ENCODE results near the gene ABR.
"Not testable (repeated sequence)": the region's sequence is repeated elsewhere in the genome, so short reads cannot be mapped to it uniquely, and the experiment has no call there.

ABR gene

GRCh38 chr17:1055231-1055630, 124.5 kb downstream of the ABR start:
- no peak for TF ChIP-seq Cebpa-rat (IDR thresholded peaks at IDR 0.05)
- peaks cover 54% of the 10 kb centered on the region for H3K36me3 ChIP-seq
- H4K20me1 ChIP-seq = peaks cover 7% of the 10 kb centered on the region; the same call in 1 of the 2 replicates
- no peak overlapping the region for H3K27ac ChIP-seq
- no peak overlapping the region for H3K4me3 ChIP-seq
- no peak overlapping the region for H3K4me2 ChIP-seq
- H3K9ac ChIP-seq = no peak overlapping the region
- peaks cover 22% of the 10 kb centered on the region for H3K4me1 ChIP-seq
- H3K27me3 ChIP-seq = no peaks in the 10 kb centered on the region
- no peaks in the 10 kb centered on the region for H3K9me3 ChIP-seq

GRCh38 chr17:1054656-1055055, 125.1 kb downstream of the ABR start:
- no peaks in the 10 kb centered on the region for H3K27me3 ChIP-seq
- H3K36me3 ChIP-seq = peaks cover 60% of the 10 kb centered on the region
- no peaks in the 10 kb centered on the region for H3K9me3 ChIP-seq
- no peak overlapping the region for H3K4me2 ChIP-seq
- peaks cover 22% of the 10 kb centered on the region for H3K4me1 ChIP-seq
- peaks cover 7% of the 10 kb centered on the region; the same call in 1 of the 2 replicates for H4K20me1 ChIP-seq
- H3K9ac ChIP-seq = no peak overlapping the region
- no peak for TF ChIP-seq Cebpa-rat (IDR thresholded peaks at IDR 0.05)
- no peak overlapping the region for H3K27ac ChIP-seq
- no peak overlapping the region for H3K4me3 ChIP-seq

- Histone ChIP-seq H4K20me1 (peaks cover 7% of the 10 kb centered on the region; the same call in 1 of the 2 replicates), H3K27ac (no peak overlapping the region), H3K36me3 (peaks cover 60% of the 10 kb centered on the region), H3K9ac (no peak overlapping the region), H3K4me2 (no peak overlapping the region), H3K4me3 (no peak overlapping the region), H3K9me3 (no peaks in the 10 kb centered on the region), H3K4me1 (peaks cover 22% of the 10 kb centered on the region), H3K27me3 (no peaks in the 10 kb centered on the region)
- TF ChIP-seq Cebpa-rat (IDR thresholded peaks at IDR 0.05) = no peak
Observed at GRCh38 chr17:1053661-1054360, 126.0 kb downstream of the ABR start.

- H3K9ac ChIP-seq = no peak overlapping the region
- H3K27ac ChIP-seq = no peak overlapping the region
- H3K4me2 ChIP-seq = peak overlapping the region; percentile 70
- H3K4me1 ChIP-seq = peaks cover 41% of the 10 kb centered on the region
- H4K20me1 ChIP-seq = peaks cover 8% of the 10 kb centered on the region; the same call in 1 of the 2 replicates
- H3K27me3 ChIP-seq = no peaks in the 10 kb centered on the region
- TF ChIP-seq Cebpa-rat (IDR thresholded peaks at IDR 0.05) = no peak
- H3K9me3 ChIP-seq = no peaks in the 10 kb centered on the region
- H3K4me3 ChIP-seq = no peak overlapping the region
- peaks cover 57% of the 10 kb centered on the region for H3K36me3 ChIP-seq
Observed at GRCh38 chr17:1050996-1051925, 128.5 kb downstream of the ABR start.

- H4K20me1 ChIP-seq = peaks cover 7% of the 10 kb centered on the region; the same call in 1 of the 2 replicates
- TF ChIP-seq Cebpa-rat (IDR thresholded peaks at IDR 0.05) = no peak
- H3K4me2 ChIP-seq = peak overlapping the region; percentile 70
- H3K27ac ChIP-seq = no peak overlapping the region
- H3K27me3 ChIP-seq = no peaks in the 10 kb centered on the region
- peaks cover 54% of the 10 kb centered on the region for H3K36me3 ChIP-seq
- H3K4me1 ChIP-seq = peaks cover 36% of the 10 kb centered on the region
- no peak overlapping the region for H3K4me3 ChIP-seq
- H3K9me3 ChIP-seq = no peaks in the 10 kb centered on the region
- H3K9ac ChIP-seq = no peak overlapping the region
Observed at GRCh38 chr17:1050246-1050995, 129.4 kb downstream of the ABR start.

GRCh38 chr17:1049446-1050225, 130.1 kb downstream of the ABR start:
- Histone ChIP-seq H3K4me1 (peaks cover 36% of the 10 kb centered on the region), H3K9me3 (no peaks in the 10 kb centered on the region), H3K36me3 (peaks cover 48% of the 10 kb centered on the region), H3K9ac (no peak overlapping the region), H4K20me1 (peaks cover 7% of the 10 kb centered on the region; the same call in 1 of the 2 replicates), H3K27me3 (no peaks in the 10 kb centered on the region), H3K27ac (no peak overlapping the region), H3K4me2 (no peak overlapping the region), H3K4me3 (no peak overlapping the region)
- TF ChIP-seq Cebpa-rat (IDR thresholded peaks at IDR 0.05) = no peak

- peaks cover 42% of the 10 kb centered on the region for H3K36me3 ChIP-seq
- H3K27ac ChIP-seq, H3K9ac ChIP-seq, H3K9me3 ChIP-seq, H4K20me1 ChIP-seq, H3K4me3 ChIP-seq, H3K27me3 ChIP-seq: not testable (repeated sequence)
- peak overlapping the region; percentile 71; the same call in 1 of the 2 replicates for H3K4me2 ChIP-seq
- H3K4me1 ChIP-seq = peaks cover 44% of the 10 kb centered on the region
Observed at GRCh38 chr17:1048516-1049115, 131.2 kb downstream of the ABR start.

GRCh38 chr17:1047879-1048470, 131.8 kb downstream of the ABR start:
- peaks cover 49% of the 10 kb centered on the region for H3K4me1 ChIP-seq

More at GRCh38 chr17:1047879-1048470, 131.8 kb downstream of the ABR start:
- peak overlapping the region; percentile 71 for H3K4me2 ChIP-seq
- peak overlapping the region; percentile 62; the same call in 1 of the 2 replicates for H3K27ac ChIP-seq
- no peak overlapping the region for H3K4me3 ChIP-seq
- peaks cover 7% of the 10 kb centered on the region; the same call in 1 of the 2 replicates for H4K20me1 ChIP-seq
- H3K9ac ChIP-seq = peak overlapping the region; percentile 30; the same call in 1 of the 2 replicates
- peaks cover 39% of the 10 kb centered on the region for H3K36me3 ChIP-seq
- H3K9me3 ChIP-seq = no peaks in the 10 kb centered on the region
- no peaks in the 10 kb centered on the region for H3K27me3 ChIP-seq
- no peak for TF ChIP-seq Cebpa-rat (IDR thresholded peaks at IDR 0.05)

Data from BLaER1 (cell line).